HepG2 (cell line): Measurements from ENCODE around the gene DDX39B. TPM values are rescaled to one million over a fixed set of nuclear protein-coding genes. Genes with fewer than 3 reads are reported as not detected.

Experiments
- ATAC-seq: fragments of 200-7000 bp; cut with Tn5 transposase; 3 replicates; pipeline ENCODE4 v1.9.1; 2020; ENCODE audit warnings: mild to moderate bottlenecking, moderate library complexity
- BruUV-seq: library from RNA; stranded (reverse); fragments of 400-500 nt; replicated peaks from 2 replicates; lab custom pipeline; 2021; lab: Mats Ljungman, UMichigan
- CTCF ChIA-PET: fragments of 300-600 bp; formaldehyde crosslinking; extraction: SDS; loops from one replicate; lab custom pipeline; 2021; ENCODE audit warnings: low total read pairs, inconsistent platforms, low intra/inter-chr PET ratio; lab: Yijun Ruan, JAX
- POLR2A ChIA-PET: fragments of 350-600 bp; sonication (Branson Sonifier 250); formaldehyde crosslinking; loops from one replicate; lab custom pipeline; 2020; ENCODE audit warnings: antibody characterized with exemption, inconsistent platforms; lab: Yijun Ruan, JAX
- DNase-seq: peaks from one replicate; pipeline ENCODE4 v3.0.0-alpha.2; 2015; ENCODE audit warnings: low spot score
- FAIRE-seq: peaks from 3 replicates; lab custom pipeline; 2011; peaks lifted over from hg19 to GRCh38; lab: Jason Lieb, UNC
- H2AFZ ChIP-seq: one replicate; pipeline ENCODE4 v1.6.1; 2011; ENCODE audit warnings: low read length, inconsistent platforms
- H3K27ac ChIP-seq: fragments of 300-600 bp; 3 replicates; pipeline ENCODE4 v1.8.0; 2011; ENCODE audit warnings: mixed run types, mild to moderate bottlenecking, mixed read lengths, low read length, inconsistent platforms; ENCODE audit not compliant: insufficient read depth; ENCODE audit errors: extremely low read length
- H3K27me3 ChIP-seq, 2 experiments: fragments of 200-600 bp in 1 of 2; 2 replicates in 1 of 2; 3 replicates in 1 of 2; pipeline versions ENCODE4 v1.6.0 to v1.8.0; 2011; ENCODE audit warnings: low read length in 2 of 2, mild to moderate bottlenecking in 2 of 2, moderate library complexity in 2 of 2, inconsistent platforms in 1 of 2; ENCODE audit not compliant: insufficient read depth in 2 of 2, control insufficient read depth in 1 of 2
- H3K36me3 ChIP-seq, 2 experiments: fragments of 200-600 bp in 1 of 2; replicated peaks in 1 of 2; 2 replicates in 1 of 2; 3 replicates in 1 of 2; pipeline versions ENCODE4 v1.5.1 to v1.8.0; 2011; ENCODE audit warnings: low read length in 2 of 2, inconsistent platforms in 1 of 2; ENCODE audit not compliant: insufficient read depth in 2 of 2, control insufficient read depth in 1 of 2
- H3K4me1 ChIP-seq: 2 replicates; pipeline ENCODE4 v1.5.1; 2012; ENCODE audit warnings: low read length, inconsistent platforms; ENCODE audit not compliant: insufficient read depth
- H3K4me2 ChIP-seq: 2 replicates; pipeline ENCODE4 v1.6.0; 2011; ENCODE audit warnings: low read depth, low read length, inconsistent platforms
- H3K4me3 ChIP-seq, 3 experiments: fragments of 200-600 bp in 1 of 3; sonication (generic), shearing (Covaris generic) in 1 of 3; replicated peaks in 1 of 3; 2 replicates each; pipeline ENCODE4 v1.5.1; 2011 to 2016; ENCODE audit warnings: low read length in 3 of 3, inconsistent platforms in 2 of 3, low read depth in 2 of 3, mild to moderate bottlenecking in 2 of 3, control low read depth in 1 of 3, mixed read lengths in 1 of 3; ENCODE audit not compliant: insufficient read depth in 1 of 3
- H3K79me2 ChIP-seq: one replicate; pipeline ENCODE4 v1.6.1; 2011; ENCODE audit warnings: low read length, inconsistent platforms; ENCODE audit not compliant: insufficient read depth
- H3K9ac ChIP-seq: 2 replicates; pipeline ENCODE4 v1.6.0; 2011; ENCODE audit warnings: mild to moderate bottlenecking, low read depth, low read length, inconsistent platforms; ENCODE audit not compliant: insufficient read depth
- H3K9me3 ChIP-seq: 2 replicates; pipeline ENCODE4 v1.5.1; 2012; ENCODE audit warnings: mild to moderate bottlenecking, low read length
- H4K20me1 ChIP-seq: 2 replicates; pipeline ENCODE4 v1.6.0; 2011; ENCODE audit warnings: inconsistent platforms, mild to moderate bottlenecking, low read length, moderate library complexity; ENCODE audit not compliant: insufficient read depth
- AFF4 ChIP-seq: sonication (generic); formaldehyde crosslinking; IDR thresholded peaks from 2 replicates; pipeline ENCODE4 v1.4.0; 2020; ENCODE audit warnings: missing genetic modification reagents
- BHLHE40 ChIP-seq: IDR thresholded peaks from 2 replicates; pipeline ENCODE4 v1.6.1; 2011; ENCODE audit warnings: low read length, improper control_type of control experiment
- CREB1 ChIP-seq, 2 experiments: fragments of 450-650 bp in 1 of 2; IDR thresholded peaks; 2 replicates each; pipeline ENCODE4 v1.6.1; 2016 to 2017; ENCODE audit warnings: control low read depth in 1 of 2, mild to moderate bottlenecking in 1 of 2, missing compliant biosample characterization in 1 of 2, missing genetic modification characterization in 1 of 2
- PBX2 ChIP-seq: IDR thresholded peaks from 2 replicates; pipeline ENCODE4 v1.6.1; 2016; ENCODE audit warnings: control low read depth
- RNF219 ChIP-seq: sonication (generic); formaldehyde crosslinking; IDR thresholded peaks from 2 replicates; pipeline ENCODE4 v1.5.0; 2020; ENCODE audit warnings: mild to moderate bottlenecking, missing genetic modification reagents
- ZSCAN22 ChIP-seq: sonication (generic); formaldehyde crosslinking; IDR thresholded peaks from 2 replicates; pipeline ENCODE4 v1.4.0; 2020; ENCODE audit warnings: mild to moderate bottlenecking, missing genetic modification reagents
- ZSCAN29 ChIP-seq: sonication (generic); formaldehyde crosslinking; conservative IDR thresholded peaks from 2 replicates; pipeline ENCODE4 v1.4.0; 2020; ENCODE audit warnings: mild to moderate bottlenecking, missing genetic modification reagents
- WGBS: methylation state at CpG from one replicate; pipeline ENCODE4 v1.1.6; 2017; ENCODE audit warnings: low lambda C conversion rate; 5-methylcytosine and 5-hydroxymethylcytosine counted together
- in situ Hi-C: cut with HindIII; loops from 2 replicates; pipeline ENCODE4 v1.10.0; 2017; ENCODE audit warnings: low pct_unique_long_range_greater_than_20kb; ENCODE audit not compliant: extremely low pct_ligation_motif_present
- intact Hi-C: fragments of 100-400 bp; cut with micrococcal nuclease; formaldehyde crosslinking; loops from one replicate; pipeline ENCODE4 v1.10.0; 2022; ENCODE audit not compliant: unreplicated experiment
- polyA plus RNA-seq, 8 experiments: library from polyadenylated mRNA; depleted of rRNA in 3 of 8; stranded (reverse) in 7 of 8; unstranded in 1 of 8; fragments of >200 nt; fragmentation: Illumina TruSeq in 4 of 8; extraction: Trizol in 4 of 8; gene quantifications; 2 replicates each; pipeline versions ENCODE4 v1.2.1 to v1.2.3, GENCODE V29; 2011 to 2016; ENCODE audit warnings: low read depth in 4 of 8, missing spikeins in 1 of 8, mixed read lengths in 1 of 8; ENCODE audit not compliant: insufficient read depth in 1 of 8
- total RNA-seq, 5 experiments: library from RNA; depleted of rRNA; stranded (reverse); fragments of >200 nt; fragmentation: Illumina TruSeq; extraction: Trizol; gene quantifications; 2 replicates each; pipeline ENCODE4 v1.2.3, GENCODE V29; 2016; ENCODE audit warnings: low read depth in 1 of 5

DDX39B gene
- total and polyA plus RNA-seq, 2 of the 13 experiments (the other 11 are each of a cell fraction or from before 2014, with no cell fraction given), result 570 to 678 TPM

GRCh38 chr6:31495580-31495979, 46.2 kb downstream of the DDX39B start:
- no peaks in the 10 kb centered on the region for H3K36me3 ChIP-seq
- no peaks in the 10 kb centered on the region for H3K9me3 ChIP-seq
- ATAC-seq (no peak), FAIRE-seq (peak; percentile 54), DNase-seq (no peak)
- peaks cover 50% of the 10 kb centered on the region for H3K4me1 ChIP-seq
- intact Hi-C loops (loop anchor here (2.0 kb wide), 1 partner anchor 51 kb away; the partner anchor contains the start of genes ATP6V1G2 and NFKBIL1), in situ Hi-C loops (no loop called here)
- POLR2A ChIA-PET, result interaction anchor here (1.3 to 4.4 kb wide), 2 partner anchors 33 to 46 kb away, joined by 3 to 20 read pairs; partner anchors contain the start of gene DDX39B
- no peak overlapping the region for H2AFZ ChIP-seq
- peak overlapping the region in 2 of 3 experiments; percentile 57 to 80; a peak in 1 of 6 replicates for H3K4me3 ChIP-seq
- H3K79me2 ChIP-seq, result no peaks in the 10 kb centered on the region
- no peaks in the 10 kb centered on the region for H4K20me1 ChIP-seq
- no peak overlapping the region for H3K9ac ChIP-seq
- 52% methylated on average over 2 of the region's 2 CpGs for WGBS
- BruUV-seq, result no TSS peak
- CTCF ChIA-PET, result no interaction called here
- TF ChIP-seq BHLHE40, result no peak
- TF ChIP-seq CREB1 (IDR thresholded peaks at IDR 0.05), result no peak
- TF ChIP-seq CREB1 (CRISPR knock-in tag; IDR thresholded peaks at IDR 0.05), result no peak
- peak; percentile 71; the same call in 1 of the 2 replicates for TF ChIP-seq ZSCAN22 (CRISPR knock-in tag)
- TF ChIP-seq ZSCAN29 (CRISPR knock-in tag), result no peak
- TF ChIP-seq RNF219 (CRISPR knock-in tag), result no peak
- TF ChIP-seq AFF4 (CRISPR knock-in tag), result no peak
- TF ChIP-seq PBX2 (CRISPR knock-in tag), result no peak
- TF ChIP-seq, all 625 proteins: peak for 1
- Histone ChIP-seq H3K27ac (no peak overlapping the region), H3K27me3 (peaks cover 0 to 20% of the 10 kb centered on the region in 2 experiments; a peak in 2 of 5 replicates), H3K4me2 (peak overlapping the region; percentile 86)
